Mucosa of descending colon (tissue), 3 donors: ENCODE data around the gene SPAG16. TPM values are rescaled to one million over a fixed set of nuclear protein-coding genes. Genes with fewer than 3 reads are reported as not detected.

Experiments used
- ATAC-seq: fragments of 200-7000 bp; cut with Tn5 transposase; one replicate; pipeline ENCODE4 v1.9.1; 2020; ENCODE audit warnings: mild to moderate bottlenecking, moderate library complexity
- DNase-seq, 3 donors: peaks; one replicate each; pipeline ENCODE4 v3.0.0-alpha.2; 2020
- H3K36me3 ChIP-seq: fragments of 200-600 bp; one replicate; pipeline ENCODE4 v1.8.0; 2021; ENCODE audit warnings: low read depth, mild to moderate bottlenecking
- H3K4me1 ChIP-seq: fragments of 200-600 bp; one replicate; pipeline ENCODE4 v1.8.0; 2021; ENCODE audit warnings: low read depth, mild to moderate bottlenecking
- H3K4me3 ChIP-seq: fragments of 200-600 bp; one replicate; pipeline ENCODE4 v1.8.0; 2021; ENCODE audit warnings: mild to moderate bottlenecking
- H3K9me3 ChIP-seq: fragments of 200-600 bp; one replicate; pipeline ENCODE4 v1.8.0; 2021; ENCODE audit warnings: mild to moderate bottlenecking
- intact Hi-C, 2 donors: fragments of 100-400 bp; cut with DNase I in 1 of 2; cut with micrococcal nuclease in 1 of 2; formaldehyde crosslinking; loops; one replicate each; pipeline versions ENCODE4 v1.11.0 to v1.11.1; 2022; cut with DNase I, micrococcal nuclease
- long read RNA-seq, 2 donors: library from polyadenylated mRNA; unstranded; transcript quantifications; one replicate each; pipeline ENCODE4 v2.0.0, GENCODE V29; 2019 to 2021
- total RNA-seq, 3 donors: library from RNA; stranded (reverse); fragmentation: NEBNext Ultra II Directional in 2 of 3; extraction: Animal tissue kit (Norgen Biotek cat#: 25700) in 2 of 3; gene quantifications; one replicate each; pipeline versions ENCODE4 v1.2.1 to v1.2.4, GENCODE V29; 2021 to 2023
- TF ChIP-seq, protein P1 (sequence below): fragments of 200-600 bp; IDR thresholded peaks from one replicate; pipeline ENCODE4 v1.8.0; 2022; ENCODE audit warnings: antibody characterized with exemption, mild to moderate bottlenecking
- donor health status: DM: no; HTN: no; CAD: no; lungs with moderate emphysema.
- donor health status: DM: no; HTN: no; CAD: no.
- donor health status: DM: no; HTN: yes; CAD: no.

The SPAG16 gene
- total RNA-seq = 10 to 100 TPM; 18.1 to 20.3 (median 18.5) TPM
- long read RNA-seq, donor 1, transcript SPAG16-207 (5 exons, 1,250 nt) = major isoform, 15 of 18 reads
- long read RNA-seq, donor 1, partial matches to known transcripts = 1 of 18 reads
- long read RNA-seq, donor 1, other reads (novel, unspliced or antisense) = 2 of 18 reads
- long read RNA-seq, donor 2, transcript SPAG16-207 (5 exons, 1,250 nt) = major isoform, 16 of 16 reads
- long read RNA-seq, donor 2, partial matches to known transcripts = 0 of 16 reads
- long read RNA-seq, donor 2, other reads (novel, unspliced or antisense) = 0 of 16 reads

DNA sequence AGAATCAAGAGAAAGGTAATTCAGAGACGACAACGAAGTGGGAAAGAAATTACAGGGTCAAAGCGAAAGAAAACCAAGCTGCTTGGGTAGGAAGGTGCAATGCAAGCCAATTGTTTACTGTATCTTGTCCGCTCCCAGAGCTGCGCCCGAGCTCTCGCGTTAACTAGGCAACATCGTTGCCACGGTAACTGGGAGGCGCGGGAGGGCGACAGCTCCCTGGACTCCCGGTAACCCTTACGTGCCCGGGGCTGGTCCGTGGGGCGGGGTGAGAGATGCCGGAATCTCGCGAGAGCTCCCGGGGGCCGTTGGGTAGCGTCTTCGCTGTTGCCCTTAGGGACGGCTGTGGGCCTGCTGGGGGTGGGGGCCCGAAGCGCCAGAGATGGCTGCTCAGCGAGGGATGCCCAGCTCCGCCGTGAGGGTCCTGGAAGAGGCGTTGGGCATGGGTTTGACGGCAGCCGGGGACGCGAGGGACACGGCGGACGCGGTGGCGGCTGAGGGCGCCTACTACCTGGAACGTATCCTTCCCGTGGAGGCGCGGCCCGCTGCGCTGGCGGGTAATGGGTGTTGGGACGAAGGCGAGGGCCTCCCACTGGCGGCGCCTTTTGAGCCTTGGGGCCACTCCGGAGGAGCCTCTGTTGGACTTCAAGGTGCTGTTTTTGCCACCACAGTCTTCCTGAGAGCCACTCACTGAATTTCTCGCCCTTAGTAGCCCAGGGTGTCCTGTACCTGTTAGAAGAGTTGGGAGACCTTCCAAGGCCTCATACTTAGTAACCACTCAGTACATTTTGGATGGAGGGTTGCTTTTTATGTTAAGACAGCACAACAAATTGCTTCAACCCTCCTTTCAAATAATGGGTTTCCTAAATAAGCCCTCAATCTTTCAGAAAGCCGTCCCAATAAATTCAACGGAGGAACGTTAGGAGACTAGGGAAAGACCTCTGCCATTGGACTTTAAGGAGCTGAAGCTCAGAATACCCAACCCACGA, at the start of gene SPAG16:
Gene SPAG16 (plus strand): TSS at position 360 of the 986 bp plus-strand sequence.
- H3K9me3 ChIP-seq = no peaks in the 10 kb centered on the region
- intact Hi-C loops = no loop called here
- peak within 1 kb of the TSS; percentile 55 for H3K4me3 ChIP-seq
- ATAC-seq (peak; percentile 99), DNase-seq (peak; percentile 97 to 98 (median 97))
- no peaks in the 10 kb centered on the region for H3K4me1 ChIP-seq
- TF ChIP-seq, protein P1, sequence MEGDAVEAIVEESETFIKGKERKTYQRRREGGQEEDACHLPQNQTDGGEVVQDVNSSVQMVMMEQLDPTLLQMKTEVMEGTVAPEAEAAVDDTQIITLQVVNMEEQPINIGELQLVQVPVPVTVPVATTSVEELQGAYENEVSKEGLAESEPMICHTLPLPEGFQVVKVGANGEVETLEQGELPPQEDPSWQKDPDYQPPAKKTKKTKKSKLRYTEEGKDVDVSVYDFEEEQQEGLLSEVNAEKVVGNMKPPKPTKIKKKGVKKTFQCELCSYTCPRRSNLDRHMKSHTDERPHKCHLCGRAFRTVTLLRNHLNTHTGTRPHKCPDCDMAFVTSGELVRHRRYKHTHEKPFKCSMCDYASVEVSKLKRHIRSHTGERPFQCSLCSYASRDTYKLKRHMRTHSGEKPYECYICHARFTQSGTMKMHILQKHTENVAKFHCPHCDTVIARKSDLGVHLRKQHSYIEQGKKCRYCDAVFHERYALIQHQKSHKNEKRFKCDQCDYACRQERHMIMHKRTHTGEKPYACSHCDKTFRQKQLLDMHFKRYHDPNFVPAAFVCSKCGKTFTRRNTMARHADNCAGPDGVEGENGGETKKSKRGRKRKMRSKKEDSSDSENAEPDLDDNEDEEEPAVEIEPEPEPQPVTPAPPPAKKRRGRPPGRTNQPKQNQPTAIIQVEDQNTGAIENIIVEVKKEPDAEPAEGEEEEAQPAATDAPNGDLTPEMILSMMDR = no peak
- no peaks in the 10 kb centered on the region for H3K36me3 ChIP-seq

DNA sequence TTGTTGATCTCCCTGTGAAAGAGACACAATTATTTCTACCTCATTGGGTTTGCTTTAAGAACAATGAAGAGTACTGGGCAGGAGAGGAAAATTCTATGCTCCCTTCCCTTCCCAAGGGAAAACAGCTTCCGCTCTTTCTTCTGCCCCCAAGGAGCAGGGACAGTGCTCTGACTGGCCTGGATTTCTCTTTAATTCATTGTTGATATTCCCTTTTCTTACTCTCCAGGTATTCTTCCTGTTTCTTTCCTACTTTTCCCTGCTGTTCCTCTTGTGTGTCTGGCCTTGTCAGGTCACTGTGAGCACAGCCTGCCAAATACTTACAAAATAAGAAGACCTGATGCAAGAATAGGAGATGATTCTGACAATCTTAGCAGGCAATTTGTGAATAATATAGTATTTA, 49.6 kb upstream of the SPAG16 start:
- H3K36me3 ChIP-seq = no peaks in the 10 kb centered on the region
- intact Hi-C loops = no loop called here
- DNase-seq = no peak
- no peaks in the 10 kb centered on the region for H3K9me3 ChIP-seq
- ATAC-seq = no peak
- no peaks in the 10 kb centered on the region for H3K4me1 ChIP-seq
- TF ChIP-seq, protein P1 = no peak
- H3K4me3 ChIP-seq = no peak overlapping the region

DNA sequence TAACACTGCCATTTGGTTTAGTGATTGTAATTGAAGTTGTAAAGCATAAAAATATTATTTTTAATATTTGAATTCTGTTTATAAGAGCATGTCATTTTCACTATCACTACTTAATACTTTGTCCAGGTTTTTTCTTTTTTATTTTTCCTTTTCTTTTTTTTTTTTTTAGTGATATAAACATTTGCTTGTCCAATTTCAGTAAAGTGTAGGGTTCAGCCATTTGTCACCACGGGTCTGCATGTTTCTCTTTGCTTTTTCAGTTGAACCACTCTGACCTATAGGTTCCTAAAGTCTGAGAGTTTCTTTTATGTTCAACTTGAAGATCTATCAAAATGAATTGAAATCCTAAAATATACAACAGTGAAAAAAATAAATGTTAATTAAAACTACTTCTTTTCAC, 48.5 kb upstream of the SPAG16 start:
- H3K36me3 ChIP-seq = no peaks in the 10 kb centered on the region
- H3K9me3 ChIP-seq = no peaks in the 10 kb centered on the region
- no peaks in the 10 kb centered on the region for H3K4me1 ChIP-seq
- ATAC-seq = no peak
- H3K4me3 ChIP-seq = no peak overlapping the region
- DNase-seq = no peak
- TF ChIP-seq, protein P1 = no peak
- intact Hi-C loops = no loop called here

DNA sequence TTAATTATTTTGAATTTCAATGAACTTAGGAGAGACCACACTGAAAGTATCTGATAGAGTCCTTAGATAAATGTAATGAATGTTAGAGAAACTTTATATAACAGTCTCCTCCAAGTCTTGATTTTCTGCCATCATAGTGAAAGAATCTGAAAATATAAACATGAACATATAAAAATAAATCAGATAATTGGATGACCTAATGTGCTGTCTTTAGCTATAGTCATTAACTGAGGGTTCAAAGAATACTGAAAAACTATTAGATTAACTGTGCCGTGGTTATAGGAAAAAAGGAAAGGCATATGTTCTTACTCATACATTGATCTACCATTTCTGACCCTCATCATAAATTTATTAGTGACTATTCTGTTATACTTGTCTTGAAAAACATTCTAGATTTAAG, 47.0 kb upstream of the SPAG16 start:
- Histone ChIP-seq H3K4me1 (no peaks in the 10 kb centered on the region), H3K36me3 (no peaks in the 10 kb centered on the region), H3K4me3 (no peak overlapping the region), H3K9me3 (no peaks in the 10 kb centered on the region)
- TF ChIP-seq, protein P1 = no peak
- no peak for ATAC-seq
- intact Hi-C loops = no loop called here
- DNase-seq = no peak

DNA sequence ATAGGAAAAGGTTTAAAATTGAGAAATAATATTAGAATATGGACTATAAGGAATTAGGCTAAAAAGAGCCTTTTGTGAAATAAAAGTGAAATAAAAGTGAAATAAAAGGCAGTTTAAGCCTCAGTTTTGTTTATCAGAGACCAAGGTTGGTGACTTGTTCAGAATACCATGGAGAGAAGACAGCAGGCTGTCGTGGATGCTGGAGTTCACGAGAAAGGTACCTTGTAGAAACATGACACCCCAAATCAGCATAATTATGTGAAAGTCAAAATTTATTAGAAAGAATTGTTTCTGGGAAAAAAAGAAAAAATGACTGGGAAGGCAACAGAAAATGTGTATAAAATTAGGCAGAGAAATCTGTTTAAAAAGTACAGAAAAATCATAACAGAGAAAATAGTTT, 46.5 kb upstream of the SPAG16 start:
- ATAC-seq (no peak), DNase-seq (no peak)
- intact Hi-C loops = no loop called here
- no peak overlapping the region for H3K4me3 ChIP-seq
- no peaks in the 10 kb centered on the region for H3K4me1 ChIP-seq
- no peaks in the 10 kb centered on the region for H3K36me3 ChIP-seq
- TF ChIP-seq, protein P1 = no peak
- H3K9me3 ChIP-seq = no peaks in the 10 kb centered on the region
